GM12875 (cell line): ENCODE measurements around the gene IFNLR1.
A peak's percentile ranks its signal among the peaks of the same experiment; 100 is the strongest.

ENCODE experiments used
- H3K4me3 ChIP-seq: one replicate; pipeline ENCODE4 v1.5.1; 2011; ENCODE audit warnings: low read depth, low read length, control low read depth
- TF ChIP-seq, protein P1 (sequence below): IDR thresholded peaks from 2 replicates; pipeline ENCODE4 v1.5.1; 2011; ENCODE audit warnings: low read depth, mild to moderate bottlenecking, control low read depth, inconsistent platforms, low read length, moderate library complexity, borderline replicate concordance; ENCODE audit not compliant: insufficient read depth

IFNLR1 gene

DNA sequence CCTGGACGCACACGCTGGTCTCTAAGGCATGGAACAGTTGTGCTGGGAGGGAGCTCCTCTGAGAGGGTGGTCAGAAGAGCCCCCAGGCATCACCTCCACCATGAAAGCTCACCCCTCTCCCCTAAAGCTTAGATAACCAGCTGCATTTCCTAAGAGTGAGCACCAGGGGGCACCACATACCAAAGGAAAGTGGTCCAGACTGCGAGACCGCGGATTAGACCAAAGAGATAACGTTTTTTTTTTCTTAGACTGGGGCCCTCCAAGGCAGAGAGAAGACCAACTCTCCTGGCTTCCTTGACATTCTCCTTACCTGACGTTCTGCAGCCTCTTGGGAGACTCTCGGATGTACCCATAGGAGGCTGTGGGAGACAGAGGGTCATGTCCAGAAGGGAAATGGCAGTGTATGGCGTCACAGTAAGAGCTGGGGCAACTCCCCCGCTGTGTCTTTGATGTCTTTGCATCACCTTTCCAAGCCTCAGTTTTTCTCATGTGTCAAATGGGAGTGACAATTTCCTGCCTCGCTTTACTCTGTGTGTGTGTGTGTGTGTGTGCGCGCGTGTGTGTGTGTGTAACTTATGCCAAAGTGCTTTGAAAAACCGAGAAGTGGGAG lies 12.3 kb upstream of the IFNLR1 start:
- H3K4me3 ChIP-seq = no peak overlapping the region

DNA sequence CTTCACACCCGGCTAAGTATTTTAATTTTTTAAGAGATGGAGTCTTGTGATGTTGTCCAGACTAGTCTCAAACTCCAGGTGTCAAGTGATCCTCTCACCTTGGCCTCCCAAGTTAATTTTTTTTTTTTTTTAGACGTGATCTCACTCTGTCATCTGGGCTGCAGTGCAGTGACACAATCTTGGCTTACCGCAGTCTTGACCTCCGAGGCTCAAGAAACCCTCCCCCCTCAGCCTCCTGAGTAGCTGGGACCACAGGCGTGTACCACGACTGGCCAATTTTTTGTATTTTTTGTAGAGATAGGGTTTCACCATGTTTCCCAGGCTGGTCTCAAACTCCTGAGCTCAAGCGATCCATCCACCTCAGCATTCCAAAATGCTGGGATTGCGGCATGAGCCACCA lies 11.7 kb upstream of the IFNLR1 start:
- H3K4me3 ChIP-seq = no peak overlapping the region
- TF ChIP-seq, protein P1, sequence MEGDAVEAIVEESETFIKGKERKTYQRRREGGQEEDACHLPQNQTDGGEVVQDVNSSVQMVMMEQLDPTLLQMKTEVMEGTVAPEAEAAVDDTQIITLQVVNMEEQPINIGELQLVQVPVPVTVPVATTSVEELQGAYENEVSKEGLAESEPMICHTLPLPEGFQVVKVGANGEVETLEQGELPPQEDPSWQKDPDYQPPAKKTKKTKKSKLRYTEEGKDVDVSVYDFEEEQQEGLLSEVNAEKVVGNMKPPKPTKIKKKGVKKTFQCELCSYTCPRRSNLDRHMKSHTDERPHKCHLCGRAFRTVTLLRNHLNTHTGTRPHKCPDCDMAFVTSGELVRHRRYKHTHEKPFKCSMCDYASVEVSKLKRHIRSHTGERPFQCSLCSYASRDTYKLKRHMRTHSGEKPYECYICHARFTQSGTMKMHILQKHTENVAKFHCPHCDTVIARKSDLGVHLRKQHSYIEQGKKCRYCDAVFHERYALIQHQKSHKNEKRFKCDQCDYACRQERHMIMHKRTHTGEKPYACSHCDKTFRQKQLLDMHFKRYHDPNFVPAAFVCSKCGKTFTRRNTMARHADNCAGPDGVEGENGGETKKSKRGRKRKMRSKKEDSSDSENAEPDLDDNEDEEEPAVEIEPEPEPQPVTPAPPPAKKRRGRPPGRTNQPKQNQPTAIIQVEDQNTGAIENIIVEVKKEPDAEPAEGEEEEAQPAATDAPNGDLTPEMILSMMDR = no peak

More for the DNA sequence above, 12.3 kb upstream of the IFNLR1 start:
- TF ChIP-seq, protein P1 = peak; percentile 73

DNA sequence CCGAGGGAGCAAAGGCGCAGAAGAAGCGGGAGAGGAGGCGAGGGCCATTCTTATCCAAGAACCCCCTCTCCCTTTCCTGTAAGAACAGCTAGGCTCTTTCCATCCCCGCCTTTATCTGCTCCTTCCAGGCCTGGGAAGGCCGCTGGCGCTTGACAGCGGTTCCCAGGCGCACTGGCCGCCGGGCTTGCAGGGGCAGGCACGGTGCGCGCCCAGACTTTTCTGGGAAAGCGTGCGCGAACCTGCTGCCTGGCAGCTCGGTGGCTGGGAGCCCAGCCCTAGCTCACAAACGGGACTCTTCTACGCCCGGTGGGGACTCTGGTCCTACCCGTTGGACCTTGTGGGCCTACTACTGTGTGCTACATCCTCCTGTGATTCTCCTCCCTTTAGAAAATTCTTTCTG lies 8.8 kb upstream of the IFNLR1 start:
- TF ChIP-seq, protein P1 = no peak
- no peak overlapping the region for H3K4me3 ChIP-seq

DNA sequence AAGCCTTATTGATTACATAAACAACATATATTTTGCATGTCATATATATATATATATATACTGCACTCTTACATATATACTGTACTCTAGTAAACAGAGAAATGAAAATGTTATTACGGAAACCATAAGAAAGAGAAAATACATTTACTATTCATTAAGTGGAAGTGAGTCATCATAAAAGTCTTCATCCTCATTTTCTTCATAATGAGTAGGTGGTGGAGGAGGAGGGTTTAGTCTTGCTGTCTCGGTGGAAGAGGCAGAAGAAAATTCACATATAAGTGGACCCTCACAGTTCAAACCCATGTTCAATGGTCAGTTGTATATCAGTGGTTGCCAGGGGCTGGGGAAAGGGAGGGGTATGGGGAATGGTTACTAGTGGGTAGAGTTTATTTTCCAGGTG lies 8.0 kb upstream of the IFNLR1 start:
- TF ChIP-seq, protein P1 = no peak
- no peak overlapping the region for H3K4me3 ChIP-seq

DNA sequence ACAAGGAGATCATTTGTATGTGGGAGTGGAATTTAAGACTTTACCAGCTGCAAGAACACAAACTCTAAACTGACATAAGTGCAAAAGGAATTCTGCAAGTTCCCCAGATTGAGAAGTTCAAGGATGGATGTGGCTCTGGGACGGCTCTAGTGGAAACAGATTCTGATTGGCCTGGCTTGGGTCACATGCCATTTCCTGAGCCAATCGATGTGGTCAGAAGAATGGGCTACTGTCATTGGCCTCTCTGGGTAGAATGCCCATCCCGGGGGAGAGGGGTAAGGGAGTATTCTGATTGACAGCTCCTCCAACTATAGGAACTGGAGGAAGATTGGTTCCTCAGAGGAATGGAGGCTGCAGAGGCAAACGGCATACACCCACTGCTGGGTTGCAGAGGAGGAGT lies 6.0 kb upstream of the IFNLR1 start:
- H3K4me3 ChIP-seq = no peak overlapping the region
- TF ChIP-seq, protein P1 = no peak

DNA sequence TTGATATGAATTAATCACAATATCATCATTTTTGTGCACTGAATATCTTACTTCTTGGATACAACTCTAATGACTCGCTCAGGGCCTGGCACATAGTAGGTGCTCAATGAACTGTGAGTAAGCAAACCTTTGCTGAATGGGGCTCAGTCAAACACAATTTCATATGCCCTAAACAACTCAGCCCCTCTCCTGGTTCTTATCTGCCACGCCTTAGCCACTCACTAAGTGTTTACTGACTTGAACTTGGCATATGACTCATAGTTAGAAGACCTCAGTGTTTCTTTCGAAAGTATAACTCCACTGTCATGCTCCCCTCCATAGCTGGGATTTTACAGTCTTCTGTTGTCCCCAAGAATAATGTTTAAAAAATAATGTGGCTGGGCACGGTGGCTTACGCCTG lies 4.8 kb upstream of the IFNLR1 start:
- TF ChIP-seq, protein P1 = no peak
- no peak overlapping the region for H3K4me3 ChIP-seq

DNA sequence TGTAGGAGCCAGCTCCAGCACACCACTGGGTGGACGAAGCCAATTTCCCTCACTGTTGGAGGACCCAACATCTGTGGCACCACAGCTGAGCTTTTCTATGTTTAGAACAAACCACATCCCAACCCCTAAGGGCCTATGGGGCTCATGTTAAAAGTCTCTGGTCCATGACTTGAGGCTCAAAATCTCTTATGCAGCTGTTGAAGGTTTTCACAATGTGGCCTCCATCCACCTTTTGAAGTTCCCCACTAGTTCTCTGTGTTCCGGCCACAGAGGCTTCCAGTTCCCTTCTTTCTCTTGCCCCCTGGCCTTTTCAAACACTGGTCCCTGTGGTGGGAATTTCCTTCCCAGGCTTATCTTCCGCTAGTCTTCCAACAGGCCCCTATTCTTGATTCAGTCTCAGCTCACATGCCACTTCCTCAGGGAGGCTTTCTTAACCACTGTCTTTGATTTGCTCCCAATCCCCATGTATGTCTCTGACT lies 3.9 kb upstream of the IFNLR1 start:
- TF ChIP-seq, protein P1 = no peak

More for the DNA sequence above, 3.9 kb upstream of the IFNLR1 start:
- no peak overlapping the region for H3K4me3 ChIP-seq
